NB4 (cell line): ENCODE results near the gene MALAT1.

Experiments
- CTCF ChIP-seq: IDR thresholded peaks from one replicate; pipeline ENCODE4 v1.5.1; 2012; ENCODE audit warnings: low read depth, low read length
- MAX ChIP-seq: IDR thresholded peaks from 2 replicates; pipeline ENCODE4 v1.6.1; 2011; ENCODE audit warnings: low read depth, low read length
- MYC ChIP-seq: IDR thresholded peaks from 2 replicates; pipeline ENCODE4 v1.6.1; 2011; ENCODE audit warnings: low read depth, low read length
- POLR2A ChIP-seq: IDR thresholded peaks from 2 replicates; pipeline ENCODE4 v1.6.1; 2011; ENCODE audit warnings: mild to moderate bottlenecking; ENCODE audit not compliant: insufficient read length; ENCODE audit errors: extremely low read depth

- TF ChIP-seq CTCF: no peak
- no peak for TF ChIP-seq MYC
- TF ChIP-seq MAX: no peak
- TF ChIP-seq POLR2A: peak; percentile 69
These were observed 26.1 kb downstream of the MALAT1 start, which contains the start of gene SCYL1 for GRCh38 chr11:65524741-65525545.
